HG03442 (cell line): Measurements from ENCODE around the gene CCDC188.

Experiments used
- ATAC-seq: cut with Tn5 transposase; IDR thresholded peaks from one replicate; pipeline ENCODE4 v1.9.1; 2021; ENCODE audit warnings: mild to moderate bottlenecking, moderate library complexity; ENCODE audit not compliant: unreplicated experiment

The CCDC188 gene

GRCh38 chr22:20123366-20124082 is 27.3 kb downstream of the CCDC188 start:
- ATAC-seq: no peak

- no peak for ATAC-seq
These were observed 28.9 kb downstream of the CCDC188 start for GRCh38 chr22:20121856-20122415.

GRCh38 chr22:20118300-20119020 is 32.4 kb downstream of the CCDC188 start:
- ATAC-seq: no peak

DNA sequence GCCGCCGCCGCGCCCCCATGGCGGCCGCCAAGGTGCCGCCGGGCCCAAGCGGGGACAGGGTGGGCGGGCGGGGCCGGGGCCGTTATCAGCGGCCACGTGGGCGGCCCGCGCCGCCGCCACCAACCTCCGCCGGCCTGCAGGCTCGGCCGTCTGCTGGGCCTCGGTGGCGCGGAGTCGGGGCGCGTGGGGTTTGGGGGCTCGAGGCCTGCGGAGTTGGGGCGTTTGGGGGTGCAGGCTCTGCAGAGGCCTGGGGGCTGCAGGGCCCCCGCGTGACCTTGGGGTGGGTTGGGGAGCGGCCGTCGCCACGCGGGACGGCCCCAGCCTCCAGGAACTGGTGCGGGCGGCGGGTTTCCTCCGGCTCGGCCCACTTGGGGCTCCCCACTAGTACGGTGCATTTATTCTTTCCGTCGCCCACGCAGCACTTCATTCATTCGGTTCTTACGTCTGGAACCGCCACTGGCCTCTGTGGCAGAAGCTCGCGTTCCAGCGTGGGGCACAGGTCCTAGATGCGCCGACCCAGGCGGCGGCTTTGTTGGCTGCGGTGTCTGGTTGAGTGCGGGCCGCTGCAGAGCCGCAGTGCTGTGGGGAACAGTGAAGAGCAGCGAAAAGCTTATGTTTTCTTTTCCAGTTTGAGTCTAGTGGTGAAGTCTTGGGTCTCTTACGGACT is 33.1 kb downstream of the CCDC188 start:
- ATAC-seq: peak; percentile 17

GRCh38 chr22:20116951-20117632 is 33.8 kb downstream of the CCDC188 start, which contains the start of gene TRMT2A:
Gene TRMT2A, minus strand, starts transcription at chr22:20117226. Its CDS starts 320 bp downstream, at chr22:20116906.
- peak; percentile 83 for ATAC-seq

DNA sequence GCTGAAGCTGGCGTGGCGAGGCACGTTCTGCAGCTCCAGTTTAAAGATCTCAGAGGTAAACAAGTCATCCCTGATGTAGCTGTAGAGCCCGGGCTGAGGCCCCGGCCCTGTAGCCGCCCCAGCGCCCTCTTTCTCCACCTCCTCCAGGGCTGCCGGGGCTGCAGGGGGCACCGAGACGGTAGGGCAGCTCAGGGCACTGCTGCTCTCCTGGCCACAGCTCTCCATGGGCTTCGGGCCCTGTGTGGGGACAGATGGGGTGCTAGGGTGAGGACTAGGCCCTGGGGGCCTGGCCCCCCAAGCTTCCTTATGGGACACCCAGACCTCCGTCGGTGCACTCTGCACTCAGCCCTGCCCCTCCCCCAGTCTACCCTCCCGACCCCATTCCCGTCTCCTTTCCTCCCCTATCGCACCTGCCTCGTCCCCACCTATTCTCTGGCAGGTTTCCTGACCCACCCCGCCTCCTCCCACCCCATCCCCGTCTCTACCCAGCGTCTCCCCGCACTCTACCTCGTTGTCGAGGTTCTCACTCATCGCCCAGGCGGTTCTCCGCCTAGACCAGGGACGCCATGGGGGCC is 34.4 kb downstream of the CCDC188 start:
- ATAC-seq: no peak

DNA sequence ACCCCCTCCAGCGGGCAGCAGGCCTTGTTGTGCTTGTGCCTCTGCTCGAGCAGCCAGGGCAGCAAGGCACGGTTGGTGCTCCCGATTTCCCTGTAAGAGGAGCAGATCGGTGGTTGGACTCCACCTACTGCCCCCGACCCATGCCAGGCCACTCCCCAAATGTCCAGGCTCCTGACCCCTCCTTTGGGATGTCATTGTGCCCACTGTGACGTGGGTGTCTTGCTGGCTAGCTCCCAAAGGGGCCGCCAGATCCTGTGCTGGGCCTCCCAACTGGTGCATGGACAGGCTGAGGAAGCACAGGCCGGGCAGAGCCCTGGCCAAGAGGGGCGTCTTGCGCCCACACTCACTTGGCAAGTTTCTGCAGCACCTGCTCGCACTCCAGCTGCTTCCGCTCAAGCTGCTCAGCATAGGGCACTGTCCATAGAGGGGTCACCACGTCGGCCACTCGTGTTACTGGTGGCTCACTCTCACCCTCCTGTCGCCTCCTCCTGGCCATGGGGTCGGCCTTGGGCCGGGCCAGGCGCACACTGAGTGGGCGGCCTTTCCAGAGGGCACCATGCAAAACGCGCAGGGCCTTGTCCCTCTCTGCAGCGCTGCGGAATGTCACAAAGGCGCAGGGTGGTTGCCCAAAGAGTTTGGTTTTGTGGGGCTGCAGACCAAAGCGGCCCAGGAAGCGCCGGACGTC is 35.0 kb downstream of the CCDC188 start, which contains the start of gene RANBP1:
TSS of gene RANBP1 (plus strand) at position 414 of the 685 bp plus-strand sequence. CDS start at position 495, 81 bp downstream.
- ATAC-seq: no peak

DNA sequence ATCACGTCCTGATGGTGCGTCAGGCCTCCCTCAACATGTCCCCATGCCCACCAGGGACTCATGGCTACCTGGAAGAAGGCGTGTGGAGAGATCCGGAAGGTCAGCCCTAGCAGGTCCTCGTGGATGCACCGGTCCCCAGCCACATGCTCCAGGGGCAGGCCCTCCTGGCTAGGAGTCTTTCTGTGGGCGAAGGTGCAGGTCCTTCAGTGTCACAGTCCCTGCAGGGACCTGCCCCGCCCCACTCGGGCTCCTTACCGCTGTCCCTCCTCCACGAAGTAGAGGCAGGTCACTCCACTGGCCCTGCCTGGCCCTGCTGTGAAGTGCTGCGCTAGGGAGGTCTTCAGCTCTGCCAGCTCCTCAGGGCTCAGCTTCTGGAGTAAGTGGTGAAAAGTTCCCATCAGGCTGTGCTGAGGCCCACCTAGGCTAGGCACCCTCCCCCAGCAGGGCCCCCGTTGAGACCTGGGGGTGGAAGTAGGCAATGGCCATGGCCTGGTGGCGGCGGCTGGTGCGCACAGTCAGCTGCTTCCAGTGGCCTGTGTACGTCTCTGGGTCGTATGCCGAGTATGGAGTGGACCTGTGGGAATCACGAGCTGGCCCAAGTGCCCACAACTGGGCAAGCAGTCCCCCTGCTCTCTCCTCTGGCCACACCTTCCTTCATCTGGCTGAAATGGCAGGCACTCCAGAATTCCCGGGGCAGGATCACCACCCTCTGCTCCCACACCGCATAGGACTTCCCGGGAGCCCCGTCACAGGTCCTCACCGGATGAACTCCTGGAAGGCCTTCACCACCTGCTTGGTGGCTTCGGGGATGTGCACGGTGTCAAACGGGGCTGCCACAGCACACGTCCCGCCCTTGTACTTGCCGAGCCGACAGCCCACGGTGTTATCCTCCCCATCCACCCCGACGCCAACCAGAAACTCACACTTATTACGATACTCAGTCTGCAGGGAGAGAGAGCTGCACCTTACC is 36.1 kb downstream of the CCDC188 start:
- ATAC-seq: no peak

DNA sequence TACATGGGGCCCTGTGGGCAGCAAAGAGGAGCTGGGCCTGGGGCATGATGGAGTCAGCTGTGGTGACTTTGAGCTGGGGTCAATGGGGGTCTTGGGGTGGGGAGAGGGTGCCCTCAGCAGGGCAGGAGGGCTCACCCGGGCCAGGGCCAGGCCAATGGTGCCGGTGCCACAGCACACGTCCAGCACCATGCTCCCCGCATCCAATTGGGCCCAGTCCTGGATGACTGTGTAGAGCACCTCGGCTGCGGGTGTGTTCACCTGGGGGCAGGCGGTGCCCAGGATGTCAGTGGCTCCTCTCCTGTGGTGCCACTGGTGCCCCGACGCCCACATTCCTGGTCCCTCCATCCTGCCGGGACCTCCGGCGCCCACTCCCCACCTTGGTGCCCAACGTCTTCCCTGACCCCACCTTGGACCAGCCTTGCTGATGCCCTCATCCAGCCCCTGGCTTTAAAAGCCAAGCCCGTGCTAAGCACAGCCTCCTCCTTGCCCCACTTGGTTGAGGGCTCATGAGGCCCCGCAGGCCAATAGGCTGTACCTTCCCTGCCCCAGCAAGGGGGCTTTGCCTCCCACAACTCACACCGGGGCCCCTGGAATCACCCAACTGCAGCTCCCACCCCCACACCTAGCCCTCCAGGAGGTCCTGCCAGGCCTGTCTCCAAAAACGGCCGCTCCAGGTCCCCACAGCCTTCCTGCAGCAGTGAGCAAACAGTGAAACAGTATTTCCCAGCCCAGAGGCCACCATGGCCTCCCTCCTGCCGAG is 37.1 kb downstream of the CCDC188 start:
- no peak for ATAC-seq

DNA sequence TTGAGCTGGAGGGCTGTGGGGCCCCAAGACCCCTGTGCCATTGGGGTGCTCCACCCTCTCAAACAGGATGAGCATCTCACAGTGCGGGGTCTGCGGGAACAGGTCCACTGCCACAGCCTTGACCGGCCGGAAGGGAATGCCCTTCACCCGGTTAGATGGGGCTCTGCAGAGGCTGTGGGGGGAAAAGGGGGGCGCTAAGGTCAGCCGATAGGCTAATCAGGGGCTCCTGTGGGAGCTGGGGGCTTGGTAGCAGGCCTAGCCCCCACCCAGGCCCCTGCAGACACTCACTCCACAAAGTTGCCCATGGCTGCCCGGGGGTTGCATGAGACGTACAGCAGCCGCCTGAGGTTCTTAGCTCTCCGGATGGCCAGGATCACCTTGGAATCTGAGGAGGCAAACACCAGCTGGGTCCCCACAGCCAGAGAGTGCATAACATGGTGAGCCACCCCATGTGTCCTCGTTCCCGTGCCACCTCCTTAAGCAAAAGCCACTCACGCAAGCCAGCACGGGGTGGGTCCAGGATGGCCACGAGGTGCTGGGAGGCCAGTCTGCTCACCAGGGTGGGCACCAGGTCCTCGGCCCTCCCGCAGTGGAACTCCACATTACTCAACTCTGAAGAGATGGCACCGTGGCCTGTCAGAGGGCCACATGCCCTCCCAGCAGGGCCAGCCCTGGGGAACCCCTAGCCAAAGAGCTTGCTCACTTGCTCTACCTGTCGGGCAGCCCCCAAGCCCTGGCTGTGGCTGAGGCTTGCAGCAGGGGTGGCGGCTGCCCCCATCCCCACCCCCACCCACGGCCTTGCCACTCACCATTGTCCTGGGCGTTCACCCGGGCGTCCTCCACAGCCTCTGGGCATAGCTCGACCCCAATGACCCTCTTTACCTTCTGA is 38.0 kb downstream of the CCDC188 start:
- no peak for ATAC-seq

DNA sequence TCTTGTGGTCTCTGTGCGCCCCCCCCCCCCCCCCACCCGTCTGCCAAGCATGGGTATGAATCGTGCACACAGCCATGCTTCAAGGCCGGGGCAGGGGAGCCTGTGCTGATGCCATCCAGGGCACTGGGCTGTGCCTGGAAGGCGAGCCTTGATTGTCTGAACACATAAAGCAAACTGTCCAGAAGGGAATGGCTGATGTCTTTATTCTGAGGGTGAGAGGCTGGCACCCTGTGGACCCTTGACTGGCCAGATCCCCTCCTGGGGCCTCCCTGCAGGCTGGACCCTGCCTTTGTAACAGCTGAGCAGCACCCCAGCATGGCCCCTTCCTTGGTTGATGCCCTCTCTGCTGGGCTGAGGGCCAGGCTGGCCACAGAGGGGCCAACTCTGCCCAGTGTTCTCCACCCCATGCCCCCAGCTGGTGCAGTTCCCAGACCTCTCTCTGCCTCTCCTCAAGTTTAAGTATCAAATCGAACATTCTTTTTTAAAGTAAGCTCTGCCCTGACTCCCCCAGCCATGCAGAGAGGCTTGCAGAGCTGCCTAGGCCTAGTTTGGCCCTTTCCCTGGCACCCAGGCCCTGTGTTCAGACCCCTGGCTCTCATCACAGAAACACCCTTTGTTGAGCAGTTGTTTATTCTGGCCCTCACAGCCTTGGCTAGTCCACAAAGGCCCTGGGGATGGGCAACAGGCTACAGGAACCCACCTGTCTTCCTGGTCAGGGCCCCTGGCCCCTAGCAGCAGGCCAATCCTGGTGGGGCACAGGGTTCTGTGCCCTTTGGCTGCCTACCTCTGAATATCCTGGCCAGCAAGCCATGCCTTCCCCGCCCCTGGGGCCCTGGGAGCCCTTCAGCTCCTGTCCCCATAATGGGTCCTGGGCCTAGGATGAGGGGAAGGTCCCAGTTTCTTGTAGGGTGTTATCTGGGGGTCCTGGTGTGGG is 38.9 kb downstream of the CCDC188 start:
- no peak for ATAC-seq

DNA sequence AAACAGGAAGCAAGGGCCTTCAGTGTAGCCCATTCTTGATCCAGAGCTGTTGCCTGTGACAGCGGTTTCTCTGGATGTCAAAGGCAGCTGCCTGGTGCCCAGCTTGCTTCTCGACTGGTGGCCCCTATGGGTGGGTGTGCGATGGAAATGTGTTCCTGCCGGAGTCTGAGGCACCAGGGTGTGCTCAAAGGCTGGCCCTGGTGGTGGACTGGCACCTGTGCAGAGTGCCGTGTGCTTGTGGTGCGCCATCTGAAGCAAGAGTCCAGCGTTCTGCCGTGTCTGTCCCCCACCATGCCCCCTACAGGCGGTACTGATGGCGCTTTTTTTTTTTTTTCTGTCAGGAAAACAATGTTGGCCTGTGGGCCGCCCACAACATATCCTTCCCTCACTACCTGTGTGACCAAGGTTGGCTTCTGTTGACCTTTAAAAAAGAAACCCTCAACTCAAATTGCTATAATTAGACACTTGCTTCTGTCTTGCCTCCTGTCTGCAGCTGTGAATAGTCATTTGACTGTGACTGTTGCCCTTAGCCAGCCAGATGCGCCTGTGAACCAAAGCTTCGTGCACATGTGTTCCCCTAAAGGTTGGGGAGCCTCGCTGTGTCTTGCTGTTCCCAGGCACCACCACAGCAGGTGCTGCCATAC is 39.7 kb downstream of the CCDC188 start:
- no peak for ATAC-seq

DNA sequence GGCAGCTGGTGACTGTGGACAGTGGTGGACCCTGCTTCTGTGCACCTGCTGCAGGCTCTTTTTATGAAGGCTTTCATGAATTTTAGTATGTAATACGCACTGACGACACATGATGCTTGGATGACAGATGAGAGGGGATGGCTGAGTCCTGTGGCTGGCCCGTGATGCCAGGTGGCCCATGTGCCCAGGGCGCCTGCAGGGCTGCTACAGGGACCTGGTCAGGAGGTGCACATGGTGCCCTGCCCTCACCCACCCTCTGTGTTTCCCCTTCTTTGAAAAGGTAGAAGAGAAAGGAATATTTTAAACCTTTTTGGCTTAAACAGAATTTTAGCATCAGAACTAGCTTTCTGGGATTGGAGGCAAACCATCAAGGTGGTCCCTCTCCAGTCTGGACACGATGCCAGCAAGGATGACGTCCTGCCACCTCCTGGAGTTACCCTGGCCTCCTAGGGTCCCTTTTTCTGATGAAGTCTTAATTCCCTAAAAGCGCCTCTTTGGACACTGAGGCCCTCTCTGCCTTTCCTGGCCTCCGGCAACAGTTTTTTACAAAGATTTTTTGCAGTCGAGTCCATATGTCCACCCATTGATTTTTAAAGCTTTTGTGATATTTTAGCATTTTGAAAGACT is 40.4 kb downstream of the CCDC188 start:
- no peak for ATAC-seq

GRCh38 chr22:20109411-20110358 is 41.2 kb downstream of the CCDC188 start:
- ATAC-seq: no peak
